ENCODE data around the gene SLIT1.

Gene SLIT1

DNA sequence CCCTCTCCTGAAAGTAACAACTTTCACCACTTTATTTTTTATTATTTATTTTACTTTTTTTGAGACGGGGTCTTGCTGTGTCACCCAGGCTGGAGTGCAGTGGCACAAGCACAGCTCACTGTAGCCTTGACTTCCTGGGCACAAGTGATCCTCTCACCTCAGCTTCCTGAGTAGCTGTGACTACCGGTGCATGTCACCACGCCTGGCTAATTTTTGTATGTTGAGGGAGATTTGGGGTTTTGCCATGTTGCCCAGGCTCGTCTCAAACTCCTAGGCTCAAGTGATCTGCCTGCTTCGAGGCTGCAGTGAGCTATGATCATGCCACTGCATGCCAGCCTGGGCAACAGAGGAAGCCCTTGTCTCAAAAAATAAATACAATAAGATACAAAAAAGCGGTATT lies 14.9 kb upstream of the SLIT1 start:
- DNase-seq = no peak

DNA sequence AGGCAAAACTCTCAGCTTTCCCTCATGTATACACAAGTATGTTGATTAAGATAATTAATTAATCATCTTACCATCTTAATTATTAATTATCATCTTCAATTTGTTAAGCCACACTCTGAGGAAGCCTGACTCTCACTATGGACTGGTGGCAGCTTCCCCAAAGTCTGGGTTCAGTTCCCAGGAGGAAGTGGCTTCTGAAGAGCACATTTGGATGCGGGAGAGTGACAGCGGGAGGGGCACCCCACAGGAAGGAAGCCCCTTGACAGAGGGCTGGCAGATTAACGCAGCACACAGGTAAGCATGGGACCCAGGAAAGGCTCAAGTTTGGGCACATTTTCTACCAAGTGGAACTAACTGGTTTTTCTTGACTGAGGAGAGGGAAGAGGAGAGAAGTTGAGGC lies 13.4 kb upstream of the SLIT1 start:
- no peak for DNase-seq

DNA sequence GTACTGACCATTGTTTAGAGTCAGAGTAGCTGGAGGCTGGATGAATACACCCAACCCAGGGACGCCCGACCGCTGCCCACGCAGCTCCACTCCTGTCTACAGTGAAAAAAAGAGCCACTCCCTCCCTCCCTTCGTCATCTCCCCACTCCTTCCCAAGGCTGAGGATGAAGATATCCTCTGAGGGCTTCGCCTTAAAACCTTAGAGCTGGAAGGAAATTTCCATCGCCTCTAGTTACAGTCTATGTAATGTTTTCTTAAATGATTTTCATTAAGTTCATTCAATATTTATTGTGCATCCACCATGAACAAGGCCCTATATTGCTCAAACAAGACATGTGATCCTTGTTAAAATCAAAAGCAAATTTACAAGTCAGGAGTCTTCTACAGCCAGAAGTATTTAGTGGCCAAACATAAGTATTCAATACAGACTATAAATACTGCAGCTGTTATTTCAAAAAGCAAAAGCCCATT lies 11.3 kb upstream of the SLIT1 start:
- DNase-seq = no peak

DNA sequence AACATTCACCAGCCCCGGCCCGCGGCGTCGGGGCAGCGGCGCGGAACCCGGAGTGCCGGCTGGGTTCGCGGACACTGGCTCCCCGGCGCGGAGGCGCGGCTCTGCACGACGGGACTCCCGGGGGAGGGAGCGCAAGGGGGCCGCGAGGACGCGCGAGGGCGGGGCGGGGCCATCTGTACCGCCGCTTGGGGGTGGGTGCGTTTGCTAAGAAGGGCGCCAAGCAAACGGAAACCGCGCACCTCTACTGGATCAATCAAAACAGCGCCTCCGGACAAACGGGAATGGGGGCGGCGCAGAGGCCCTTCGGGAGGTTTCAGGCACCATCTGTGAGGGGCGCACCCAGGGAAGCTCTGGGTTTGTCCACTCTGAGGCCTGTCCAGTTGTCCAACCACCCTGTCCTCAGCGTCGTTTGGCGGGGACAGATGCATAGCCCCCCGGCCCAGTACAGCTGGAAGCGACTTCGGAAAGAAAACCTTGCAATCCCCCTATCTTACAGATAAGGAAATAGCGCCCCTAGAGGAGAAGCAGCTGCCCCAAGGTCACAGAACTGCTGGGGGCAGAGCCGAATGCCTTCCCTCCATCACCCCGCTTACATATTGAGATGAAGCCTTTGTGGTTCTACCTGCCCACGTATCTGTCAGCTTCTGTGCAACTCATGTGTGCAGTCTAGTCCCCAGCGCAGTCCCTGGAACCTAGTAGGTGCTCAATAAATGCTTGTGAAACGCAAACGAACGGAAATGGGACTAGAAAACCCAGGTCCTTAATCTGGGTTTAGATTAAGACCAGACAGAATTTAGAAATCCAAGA lies 10.7 kb upstream of the SLIT1 start:
- DNase-seq = peak; percentile 89

DNA sequence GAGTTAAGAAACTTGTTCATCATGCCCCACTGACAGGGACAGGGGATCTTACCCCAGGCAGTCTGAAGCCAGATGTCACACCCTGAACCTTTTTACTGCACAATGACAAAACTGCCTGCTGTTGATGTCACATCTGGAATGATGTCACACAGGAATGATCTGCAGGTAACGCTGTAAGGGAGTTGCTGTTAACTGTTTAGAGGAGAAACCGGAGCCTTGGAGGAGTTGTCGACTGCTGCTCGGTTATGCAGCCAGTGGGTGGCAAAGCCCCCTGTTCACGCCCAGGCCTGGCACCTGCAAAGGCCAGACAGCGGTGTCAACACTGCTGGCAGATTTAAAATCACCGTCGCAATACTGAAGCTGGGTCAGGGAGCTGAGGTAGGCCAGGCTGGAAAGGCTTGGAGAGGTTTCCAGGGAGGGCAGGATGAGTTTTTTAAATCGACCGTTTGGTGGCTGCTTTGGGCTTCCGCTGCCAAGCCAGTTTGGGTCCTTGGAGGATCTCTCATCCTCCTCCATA lies 10.0 kb upstream of the SLIT1 start:
- DNase-seq = peak; percentile 48

DNA sequence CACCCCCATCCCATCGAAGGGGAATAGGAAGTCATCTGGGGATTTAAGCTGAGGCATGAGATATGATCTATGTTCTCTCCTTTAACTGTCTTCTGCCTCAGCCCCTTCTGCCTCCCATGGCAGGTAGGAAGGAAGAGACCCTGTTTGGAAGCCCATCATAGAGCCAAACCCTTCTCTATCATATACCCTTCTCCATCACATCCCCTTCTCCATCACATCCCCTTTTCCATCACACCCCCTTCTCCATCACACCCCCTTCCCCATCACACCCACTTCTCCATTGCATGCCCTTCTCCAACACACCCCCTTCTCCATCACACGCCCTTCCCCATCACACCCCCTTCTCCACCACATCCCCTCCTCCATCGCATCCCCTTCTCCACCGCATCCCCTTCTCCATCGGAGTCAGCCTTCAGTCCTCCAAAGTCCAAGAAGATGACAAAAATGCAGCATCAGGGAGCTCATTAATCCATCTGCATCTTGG lies 7.2 kb upstream of the SLIT1 start:
- no peak for DNase-seq

DNA sequence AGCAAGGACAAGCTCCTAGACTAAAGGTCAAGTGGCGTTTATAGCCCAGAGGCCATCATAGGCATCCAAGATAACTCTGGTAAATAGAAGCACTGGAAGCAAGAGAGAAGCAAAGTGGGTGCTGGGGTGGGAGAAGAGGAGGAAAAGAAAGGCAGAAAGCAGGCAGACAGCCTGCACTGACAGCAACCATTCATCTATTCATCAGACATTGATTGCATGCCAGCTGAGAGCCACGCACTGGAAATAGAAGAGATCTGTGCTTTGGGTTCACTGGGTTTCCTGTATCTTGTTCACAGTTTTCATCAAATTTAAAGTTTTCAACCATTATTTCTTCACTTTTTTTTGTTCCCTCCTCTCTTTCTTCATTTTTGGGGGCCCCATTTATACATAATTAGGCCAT lies 4.7 kb upstream of the SLIT1 start:
- DNase-seq = peak; percentile 34

DNA sequence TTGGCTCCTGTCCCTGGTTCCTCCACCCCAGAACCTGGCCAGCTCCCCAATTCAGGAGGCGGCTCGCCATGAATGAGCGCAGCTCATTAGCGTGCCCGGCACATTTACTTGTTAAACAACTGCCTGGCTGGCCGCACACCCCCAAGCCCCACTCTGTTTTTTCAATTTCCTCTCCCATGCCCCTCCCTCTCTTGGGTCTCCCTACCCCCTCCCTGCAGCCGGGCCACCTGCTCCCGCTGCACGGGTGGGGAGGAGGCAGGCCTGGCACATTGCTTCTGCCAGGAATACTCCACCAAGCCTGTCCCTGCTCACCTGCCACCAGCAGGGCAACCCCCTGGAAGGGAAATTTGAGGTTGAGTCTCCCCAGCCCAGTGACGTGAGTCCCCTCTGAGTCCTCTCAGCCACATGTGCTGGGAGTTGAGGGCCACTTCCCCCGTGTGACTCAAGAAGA lies 2.5 kb upstream of the SLIT1 start:
- DNase-seq = no peak

DNA sequence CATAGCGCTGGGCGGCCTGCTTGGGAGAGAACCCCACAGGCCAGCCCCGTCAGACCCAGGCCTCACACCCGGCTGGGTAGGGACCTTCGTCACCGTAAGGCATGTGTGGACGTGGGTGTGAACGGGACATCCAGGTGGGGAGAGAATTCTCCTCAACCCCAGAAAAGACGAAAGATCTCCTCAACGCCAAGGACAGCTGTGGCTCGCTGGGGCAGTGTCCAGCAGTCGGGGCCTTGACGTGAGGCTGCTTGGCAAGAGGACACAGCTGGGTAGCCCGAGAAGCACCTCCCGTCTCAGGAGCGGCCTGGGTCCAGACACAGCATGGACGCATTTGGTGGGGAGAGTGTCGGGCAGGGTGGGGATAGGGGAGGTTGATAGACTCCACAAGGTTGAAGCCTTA lies 1.2 kb upstream of the SLIT1 start:
- DNase-seq = no peak

DNA sequence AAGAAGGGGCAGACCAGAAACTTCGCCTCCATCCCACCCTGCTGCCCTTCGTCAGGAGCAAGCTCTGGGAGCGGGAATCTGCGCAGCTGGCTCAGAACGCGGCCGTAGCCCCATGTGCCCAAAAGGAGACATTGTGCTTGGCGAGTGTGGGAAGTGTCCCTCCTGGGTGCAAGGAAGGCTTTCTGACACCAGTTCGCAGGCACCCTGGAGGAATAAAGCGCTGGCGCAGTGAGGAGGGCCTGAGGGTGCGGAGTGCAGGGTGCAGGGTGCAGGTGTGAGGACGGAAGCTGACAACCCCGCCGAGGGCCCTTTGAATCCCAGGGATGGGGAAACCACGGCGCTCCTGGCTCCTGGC lies 811 bp downstream of the SLIT1 start:
- DNase-seq = peak; percentile 47

DNA sequence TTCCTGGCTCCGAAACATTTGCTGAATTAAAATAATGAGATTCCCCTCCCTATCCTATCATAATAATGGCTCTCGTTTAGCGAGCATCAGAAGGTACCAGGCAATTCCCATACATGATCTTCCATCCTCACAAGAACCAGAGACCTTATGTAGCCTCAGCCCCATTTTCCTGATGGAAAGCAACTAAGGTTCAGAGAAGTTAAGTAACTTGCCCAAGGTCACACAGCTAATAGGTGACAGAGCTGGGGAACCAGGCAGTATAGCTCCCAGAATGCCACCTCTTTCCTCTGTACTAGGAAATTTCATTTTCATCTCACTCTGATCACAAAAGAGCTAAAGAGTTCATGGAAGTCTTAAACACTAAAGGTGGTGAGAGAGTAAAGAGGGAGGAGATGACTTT lies 2.4 kb downstream of the SLIT1 start:
- no peak for DNase-seq

DNA sequence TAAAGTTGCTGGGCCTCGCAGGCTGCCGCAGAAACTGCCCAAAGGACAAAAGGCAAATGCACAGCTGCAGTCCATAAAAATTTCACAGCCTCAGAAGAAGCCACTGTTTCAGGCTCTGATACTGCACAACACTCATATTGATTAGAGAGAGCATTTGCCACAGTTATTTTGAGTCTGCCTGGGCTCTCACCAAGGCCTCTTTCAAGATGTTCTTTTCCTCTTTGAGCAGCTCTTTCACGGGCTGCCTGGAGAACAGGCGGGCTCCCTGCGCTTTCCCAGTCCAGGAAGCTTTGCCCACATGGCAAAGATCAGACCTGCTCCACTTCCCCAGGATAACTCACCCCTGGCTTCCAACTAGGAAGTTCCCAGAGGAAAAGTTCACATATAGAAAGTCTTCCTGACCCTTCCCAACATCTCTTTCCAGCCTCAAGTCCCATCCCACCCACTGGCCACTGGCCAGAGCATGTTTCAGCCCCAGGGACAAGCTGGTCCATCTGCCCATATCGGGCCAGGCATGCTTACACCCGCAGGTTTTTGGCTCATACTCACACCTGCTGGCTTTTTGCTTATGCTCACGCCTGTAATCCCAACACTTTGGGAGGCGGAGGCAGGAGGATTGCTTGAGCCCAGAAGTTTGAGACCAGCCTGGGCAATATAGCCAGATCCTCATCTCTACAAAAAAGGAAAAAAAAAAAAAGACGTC lies 3.3 kb downstream of the SLIT1 start:
- DNase-seq = no peak

DNA sequence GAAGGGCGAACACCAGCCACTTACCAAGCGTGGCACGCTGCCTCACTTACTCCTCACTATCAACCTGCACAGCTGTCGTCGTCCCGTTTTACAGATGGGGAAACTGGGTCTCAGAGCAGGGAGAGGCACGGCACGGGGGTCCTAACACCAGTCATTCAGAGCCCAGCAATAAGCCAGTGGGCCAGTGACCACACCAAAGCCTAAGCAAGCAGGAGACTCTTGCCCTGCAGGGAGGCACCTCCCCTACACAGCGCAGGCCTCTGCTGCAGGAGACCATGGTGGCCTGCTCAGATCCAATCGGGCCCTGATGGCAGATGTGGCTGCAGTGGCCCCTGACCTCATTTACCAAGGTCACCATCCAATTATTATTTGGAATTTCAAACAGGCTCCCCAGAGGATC lies 4.8 kb downstream of the SLIT1 start:
- DNase-seq = no peak

DNA sequence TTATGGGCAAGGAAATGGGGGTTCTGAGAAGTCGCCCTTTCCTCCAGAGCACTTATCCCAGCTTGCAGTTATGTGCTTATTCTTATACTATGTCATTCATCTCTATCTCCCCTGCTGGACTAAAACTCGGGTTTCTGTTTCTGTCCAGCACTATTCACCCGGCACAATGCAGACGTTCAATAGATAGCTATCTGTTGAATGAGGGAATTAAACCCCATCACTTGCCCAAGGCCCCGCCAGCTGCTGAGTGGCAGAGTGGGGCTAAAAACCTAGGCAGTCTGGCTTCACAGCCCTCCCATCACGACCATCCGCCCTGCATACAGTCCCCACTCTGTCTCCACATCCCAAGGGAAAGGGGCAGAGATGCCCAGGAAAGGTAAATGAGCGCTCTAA lies 5.4 kb downstream of the SLIT1 start:
- DNase-seq = no peak

DNA sequence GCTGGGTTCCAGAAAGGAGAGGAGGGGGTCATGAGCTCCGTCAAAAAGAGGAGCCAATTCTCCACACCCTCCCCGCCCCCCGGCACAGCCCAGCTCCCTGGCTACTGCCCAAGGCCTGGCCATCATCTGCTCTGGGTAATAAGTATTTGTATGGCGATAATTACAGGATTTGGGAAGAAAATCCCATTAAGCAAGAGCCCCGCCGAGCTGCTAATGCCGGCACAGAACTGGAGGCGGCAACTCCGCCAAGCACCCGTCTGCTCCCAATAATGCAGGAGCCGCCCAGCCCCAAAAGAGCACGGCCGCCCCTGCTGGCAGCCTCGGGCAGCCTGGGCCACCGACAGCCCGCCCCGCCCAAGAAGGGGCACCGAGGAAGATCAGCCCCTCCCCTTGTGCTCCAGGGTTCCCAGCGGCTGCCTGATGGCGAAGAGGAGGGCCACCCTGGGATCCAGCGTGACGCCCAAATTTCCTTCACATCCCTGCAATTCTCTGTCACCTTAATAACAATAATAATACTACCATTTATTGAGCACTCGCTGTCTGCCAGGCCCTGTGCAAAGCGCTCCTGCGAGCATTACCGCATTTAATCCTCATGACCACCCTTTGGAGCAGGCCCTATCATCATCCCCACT lies 5.9 kb downstream of the SLIT1 start:
- DNase-seq = no peak

DNA sequence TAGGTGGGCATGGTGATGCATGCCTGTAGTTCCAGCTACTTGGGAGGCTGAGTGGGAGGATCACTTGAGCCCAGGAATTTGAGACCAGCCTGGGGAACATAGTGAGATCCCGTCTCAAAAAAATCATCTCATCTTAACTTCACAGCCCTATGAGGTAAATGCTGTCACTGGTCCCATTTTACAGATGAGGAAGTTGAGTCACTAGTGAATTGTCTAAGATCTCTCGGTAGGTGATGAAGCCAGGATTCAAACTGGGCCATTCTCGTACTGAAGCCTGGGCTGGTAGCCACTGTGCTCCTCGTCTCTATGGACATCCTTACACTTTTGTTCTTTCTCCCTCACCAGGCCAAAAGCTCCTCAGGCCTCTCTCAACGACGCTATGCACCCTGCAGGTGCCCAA lies 6.4 kb downstream of the SLIT1 start:
- DNase-seq = no peak

DNA sequence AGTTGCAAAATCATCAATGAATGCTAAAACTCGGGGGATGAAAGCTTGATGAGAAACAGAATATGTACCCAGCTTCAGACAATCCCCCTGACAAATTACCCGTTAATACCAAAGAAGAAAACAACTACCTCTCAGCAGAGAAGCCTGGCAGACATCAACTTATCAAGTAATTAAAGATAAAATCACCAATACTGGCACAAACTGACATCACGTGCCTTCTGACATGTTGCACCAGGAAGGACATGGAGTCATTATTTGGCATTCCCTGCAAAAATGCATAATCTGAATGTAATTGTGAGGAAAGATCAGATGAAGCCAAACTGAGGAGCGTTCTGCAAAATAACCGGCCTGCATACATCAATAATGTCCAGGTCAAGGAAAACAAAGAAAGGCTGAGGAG lies 7.7 kb downstream of the SLIT1 start:
- no peak for DNase-seq

DNA sequence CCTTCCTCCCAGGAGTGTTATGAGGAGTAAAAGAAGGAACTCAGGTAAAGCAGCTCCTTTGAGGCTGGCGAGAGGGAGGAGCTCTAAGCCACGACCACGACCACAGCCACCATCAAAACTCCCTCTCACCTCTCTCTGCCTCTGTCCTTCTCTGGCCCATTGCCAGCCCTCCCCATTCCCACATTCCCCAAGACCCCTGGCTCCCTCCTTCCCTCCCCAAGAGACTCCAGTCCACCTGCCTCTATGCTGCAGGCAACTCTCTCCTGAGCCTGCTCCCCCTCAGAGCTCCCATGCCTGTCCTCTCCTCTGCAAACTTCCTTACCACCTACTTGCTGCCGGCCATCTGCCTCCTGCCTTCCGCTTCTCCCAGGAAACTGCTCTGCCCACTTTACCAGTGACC lies 9.5 kb downstream of the SLIT1 start:
- no peak for DNase-seq

DNA sequence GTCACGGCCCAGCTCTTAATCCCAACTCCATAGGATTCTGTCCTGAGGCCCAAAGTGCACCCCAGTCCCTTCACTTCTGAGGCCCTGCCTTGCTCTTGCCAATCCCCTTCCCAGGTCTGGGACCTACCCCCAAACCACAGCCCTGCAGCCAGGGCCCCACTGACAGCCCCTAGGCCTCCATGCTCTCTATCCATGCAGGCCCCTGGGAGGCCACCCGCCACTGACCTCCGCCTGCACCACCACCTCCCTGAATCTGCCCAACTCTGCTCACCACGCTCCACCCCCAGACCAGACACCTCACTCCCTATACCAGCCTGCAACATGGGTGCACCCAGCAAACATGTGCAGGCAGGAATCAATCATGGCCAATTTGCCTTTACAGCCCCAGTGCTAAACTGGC lies 10.2 kb downstream of the SLIT1 start:
- DNase-seq = no peak

DNA sequence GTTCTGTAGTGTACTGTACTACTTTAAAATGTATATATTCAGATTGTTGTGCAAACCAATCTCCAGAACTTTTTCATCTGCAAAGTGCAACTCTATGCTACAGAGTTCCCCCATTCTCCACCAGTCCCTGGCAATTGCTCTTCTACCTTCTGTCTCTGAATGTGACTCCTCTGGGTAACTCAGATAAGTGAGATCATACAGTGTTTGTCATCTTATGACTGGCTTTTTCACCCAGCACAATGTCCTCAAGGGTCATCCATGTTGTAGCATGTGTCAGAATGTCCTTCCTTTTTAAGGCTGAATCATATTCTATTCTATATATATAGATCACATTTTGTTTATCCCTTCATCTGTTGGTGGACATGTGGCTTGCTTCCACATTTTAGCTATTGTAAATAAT lies 10.8 kb downstream of the SLIT1 start:
- DNase-seq = no peak

DNA sequence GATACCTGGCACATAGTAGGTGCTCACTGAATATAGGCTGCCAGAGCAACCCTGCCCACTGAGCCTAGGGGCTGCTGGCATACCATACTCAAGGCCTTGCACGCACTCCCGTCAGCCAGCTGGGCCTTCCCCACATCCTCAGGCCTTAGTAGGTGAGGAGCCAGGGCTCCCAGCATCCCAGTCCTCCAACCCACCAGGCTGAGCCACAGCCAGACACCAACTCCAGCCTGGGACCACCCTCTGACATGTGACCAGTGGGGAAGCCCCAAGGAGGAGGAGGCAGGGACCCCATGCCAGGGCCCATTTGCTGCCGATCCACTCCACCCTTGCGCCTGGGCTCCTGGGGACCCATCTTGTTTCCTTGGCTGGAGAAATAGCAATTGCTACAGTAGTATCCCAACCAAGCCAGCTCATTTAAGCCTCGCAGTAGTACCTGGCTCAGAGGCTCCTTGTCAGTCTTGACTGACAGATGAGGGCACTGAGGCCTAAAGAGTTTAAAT lies 11.4 kb downstream of the SLIT1 start:
- no peak for DNase-seq

DNA sequence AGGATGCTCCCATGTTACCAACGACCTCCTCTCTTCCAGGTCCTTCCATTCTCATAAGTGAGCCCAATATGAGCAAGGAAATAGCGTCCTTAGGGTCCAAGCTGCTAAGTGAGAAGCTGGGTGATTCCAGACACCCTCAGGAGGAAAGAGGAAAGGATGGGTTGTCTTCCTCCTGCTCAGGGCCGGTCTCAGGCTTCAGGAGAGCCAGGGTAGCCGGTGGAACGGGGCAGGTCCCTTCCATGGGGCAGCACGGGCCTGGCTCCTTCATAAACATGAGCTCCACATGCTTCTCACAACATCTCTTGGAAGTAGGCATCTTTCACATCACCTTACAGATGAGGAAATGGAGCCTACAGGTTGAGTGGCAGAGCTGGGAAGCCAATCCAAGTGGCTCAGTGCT lies 12.7 kb downstream of the SLIT1 start:
- no peak for DNase-seq

DNA sequence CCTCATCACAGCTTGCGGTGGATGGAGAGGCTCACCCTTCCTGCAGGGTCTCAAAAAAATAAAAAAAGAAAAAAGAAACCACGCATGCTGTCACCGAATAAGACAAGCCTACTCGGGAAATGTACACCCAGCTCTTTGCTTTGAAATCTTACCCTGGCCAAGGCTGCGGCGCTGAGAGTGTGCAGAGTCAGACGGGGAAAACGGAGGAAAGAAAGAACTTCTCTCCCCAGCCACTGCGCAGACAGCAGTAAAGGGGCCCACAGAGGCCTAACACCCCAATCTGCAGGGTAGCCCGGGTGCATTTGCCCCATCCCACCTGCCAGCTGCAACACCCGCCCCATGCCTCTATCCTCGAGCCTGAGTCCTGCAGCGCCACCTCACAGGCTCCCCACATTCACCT lies 14.8 kb downstream of the SLIT1 start:
- DNase-seq = no peak

Measured in DMS53 (cell line).